Measurements from ENCODE around the gene MED15.
"Not testable (repeated sequence)": the region's sequence is repeated elsewhere in the genome, so short reads cannot be mapped to it uniquely, and the experiment has no call there.

The MED15 gene

GRCh38 chr22:20506543-20507252 is 712 bp upstream of the MED15 start:
- TF ChIP-seq FOXP2 (optimal IDR thresholded peaks at IDR 0.05; ENCODE audit: control extremely low read depth, extremely low read length, insufficient read depth) (no peak), POLR2AphosphoS5 (IDR thresholded peaks at IDR 0.05; ENCODE audit: borderline replicate concordance, low read depth, low read length) (no peak), EZH2 (IDR thresholded peaks at IDR 0.05) (no peak)
- no peak for DNase-seq (ENCODE audit: low read depth, low spot score)
- H3K27ac ChIP-seq, result no peak overlapping the region
- peak overlapping the region; percentile 94 for H3K9ac ChIP-seq (ENCODE audit: insufficient read length)
- no peaks in the 10 kb centered on the region for H3K36me3 ChIP-seq (ENCODE audit: insufficient read depth, low read length)
- H3K9me3 ChIP-seq (ENCODE audit: low read depth, low read length), result no peaks in the 10 kb centered on the region
- peak overlapping the region; percentile 87 for H3K4me3 ChIP-seq

GRCh38 chr22:20508067-20508755 is 801 bp downstream of the MED15 start:
- H3K36me3 ChIP-seq (ENCODE audit: insufficient read depth, low read length); DNase-seq (ENCODE audit: low read depth, low spot score); H3K9me3 ChIP-seq (ENCODE audit: low read depth, low read length): not testable (repeated sequence)
- Histone ChIP-seq H3K27ac (peak overlapping the region; percentile 67; the same call in 1 of the 2 replicates), H3K4me3 (peak overlapping the region; percentile 87), H3K9ac (ENCODE audit: insufficient read length) (peak overlapping the region; percentile 94)

GRCh38 chr22:20508815-20509271 is 1.4 kb downstream of the MED15 start:
- no peak for DNase-seq (ENCODE audit: low read depth, low spot score)
- TF ChIP-seq EZH2 (IDR thresholded peaks at IDR 0.05) (no peak), POLR2AphosphoS5 (IDR thresholded peaks at IDR 0.05; ENCODE audit: borderline replicate concordance, low read depth, low read length) (no peak), FOXP2 (optimal IDR thresholded peaks at IDR 0.05; ENCODE audit: control extremely low read depth, extremely low read length, insufficient read depth) (no peak)
- peak overlapping the region; percentile 87 for H3K4me3 ChIP-seq
- H3K9me3 ChIP-seq (ENCODE audit: low read depth, low read length), result no peaks in the 10 kb centered on the region
- H3K27ac ChIP-seq, result peak overlapping the region; percentile 61
- peak overlapping the region; percentile 72 for H3K9ac ChIP-seq (ENCODE audit: insufficient read length)
- peaks cover 3% of the 10 kb centered on the region; the same call in 1 of the 2 replicates for H3K36me3 ChIP-seq (ENCODE audit: insufficient read depth, low read length)

- TF ChIP-seq FOXP2 (optimal IDR thresholded peaks at IDR 0.05; ENCODE audit: control extremely low read depth, extremely low read length, insufficient read depth), result no peak
- no peak for TF ChIP-seq POLR2AphosphoS5 (IDR thresholded peaks at IDR 0.05; ENCODE audit: borderline replicate concordance, low read depth, low read length)
- no peak for TF ChIP-seq EZH2 (IDR thresholded peaks at IDR 0.05)
- peak overlapping the region; percentile 61 for H3K27ac ChIP-seq
- H3K4me3 ChIP-seq, result peak overlapping the region; percentile 87
- no peak for DNase-seq (ENCODE audit: low read depth, low spot score)
- no peaks in the 10 kb centered on the region for H3K9me3 ChIP-seq (ENCODE audit: low read depth, low read length)
- peak overlapping the region; percentile 72 for H3K9ac ChIP-seq (ENCODE audit: insufficient read length)
- peaks cover 8% of the 10 kb centered on the region; the same call in 1 of the 2 replicates for H3K36me3 ChIP-seq (ENCODE audit: insufficient read depth, low read length)
Measured at GRCh38 chr22:20509344-20510047, 2.1 kb downstream of the MED15 start.

- Histone ChIP-seq H3K9ac (ENCODE audit: insufficient read length) (no peak overlapping the region), H3K4me3 (no peak overlapping the region), H3K36me3 (ENCODE audit: insufficient read depth, low read length) (peaks cover 12% of the 10 kb centered on the region; the same call in 1 of the 2 replicates), H3K27ac (0 out of 2 replicates have a peak overlapping the region, but pooled peaks have one; percentile 7), H3K9me3 (ENCODE audit: low read depth, low read length) (no peaks in the 10 kb centered on the region)
- no peak for DNase-seq (ENCODE audit: low read depth, low spot score)
- TF ChIP-seq EZH2 (IDR thresholded peaks at IDR 0.05), result no peak
- no peak for TF ChIP-seq POLR2AphosphoS5 (IDR thresholded peaks at IDR 0.05; ENCODE audit: borderline replicate concordance, low read depth, low read length)
- no peak for TF ChIP-seq FOXP2 (optimal IDR thresholded peaks at IDR 0.05; ENCODE audit: control extremely low read depth, extremely low read length, insufficient read depth)
Measured at GRCh38 chr22:20510811-20511577, 3.6 kb downstream of the MED15 start.

- no peak for DNase-seq (ENCODE audit: low read depth, low spot score)
- no peak overlapping the region for H3K9ac ChIP-seq (ENCODE audit: insufficient read length)
- H3K9me3 ChIP-seq (ENCODE audit: low read depth, low read length), result no peaks in the 10 kb centered on the region
- H3K36me3 ChIP-seq (ENCODE audit: insufficient read depth, low read length), result peaks cover 12% of the 10 kb centered on the region; the same call in 1 of the 2 replicates
- no peak overlapping the region for H3K4me3 ChIP-seq
- no peak overlapping the region for H3K27ac ChIP-seq
- no peak for TF ChIP-seq FOXP2 (optimal IDR thresholded peaks at IDR 0.05; ENCODE audit: control extremely low read depth, extremely low read length, insufficient read depth)
- no peak for TF ChIP-seq EZH2 (IDR thresholded peaks at IDR 0.05)
- TF ChIP-seq POLR2AphosphoS5 (IDR thresholded peaks at IDR 0.05; ENCODE audit: borderline replicate concordance, low read depth, low read length), result no peak
Measured at GRCh38 chr22:20511578-20512229, 4.3 kb downstream of the MED15 start.

GRCh38 chr22:20514658-20515406 is 7.4 kb downstream of the MED15 start:
- TF ChIP-seq POLR2AphosphoS5 (IDR thresholded peaks at IDR 0.05; ENCODE audit: borderline replicate concordance, low read depth, low read length) (no peak), EZH2 (IDR thresholded peaks at IDR 0.05) (no peak), FOXP2 (optimal IDR thresholded peaks at IDR 0.05; ENCODE audit: control extremely low read depth, extremely low read length, insufficient read depth) (no peak)
- H3K4me3 ChIP-seq, result no peak overlapping the region
- H3K36me3 ChIP-seq (ENCODE audit: insufficient read depth, low read length), result peaks cover 26% of the 10 kb centered on the region; the same call in 1 of the 2 replicates
- H3K9me3 ChIP-seq (ENCODE audit: low read depth, low read length), result no peaks in the 10 kb centered on the region
- no peak overlapping the region for H3K9ac ChIP-seq (ENCODE audit: insufficient read length)
- H3K27ac ChIP-seq, result no peak overlapping the region
- DNase-seq (ENCODE audit: low read depth, low spot score), result no peak

Data from SK-N-MC (cell line).